ENCODE data around the gene TWIST2.

DNA sequence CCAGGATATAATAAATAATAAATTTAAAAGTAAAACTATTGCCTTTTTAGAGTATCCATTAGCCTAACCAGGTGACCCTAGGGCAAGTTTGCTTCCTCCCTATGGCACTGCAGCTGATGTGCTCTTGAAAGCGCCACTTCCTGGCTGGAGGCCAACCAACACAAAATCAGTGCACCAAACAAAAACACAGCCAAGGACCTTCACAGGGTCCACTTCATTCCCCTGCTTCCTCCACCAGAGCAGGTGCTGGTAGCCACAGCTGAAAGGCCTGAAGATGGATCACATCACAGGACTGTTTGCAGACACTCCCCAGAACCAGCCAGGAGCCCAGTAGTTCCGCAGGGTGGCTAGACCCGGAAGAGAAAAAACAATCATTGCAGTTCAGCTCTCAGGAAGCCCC lies 108.8 kb downstream of the TWIST2 start:
- TF ChIP-seq, protein P1, sequence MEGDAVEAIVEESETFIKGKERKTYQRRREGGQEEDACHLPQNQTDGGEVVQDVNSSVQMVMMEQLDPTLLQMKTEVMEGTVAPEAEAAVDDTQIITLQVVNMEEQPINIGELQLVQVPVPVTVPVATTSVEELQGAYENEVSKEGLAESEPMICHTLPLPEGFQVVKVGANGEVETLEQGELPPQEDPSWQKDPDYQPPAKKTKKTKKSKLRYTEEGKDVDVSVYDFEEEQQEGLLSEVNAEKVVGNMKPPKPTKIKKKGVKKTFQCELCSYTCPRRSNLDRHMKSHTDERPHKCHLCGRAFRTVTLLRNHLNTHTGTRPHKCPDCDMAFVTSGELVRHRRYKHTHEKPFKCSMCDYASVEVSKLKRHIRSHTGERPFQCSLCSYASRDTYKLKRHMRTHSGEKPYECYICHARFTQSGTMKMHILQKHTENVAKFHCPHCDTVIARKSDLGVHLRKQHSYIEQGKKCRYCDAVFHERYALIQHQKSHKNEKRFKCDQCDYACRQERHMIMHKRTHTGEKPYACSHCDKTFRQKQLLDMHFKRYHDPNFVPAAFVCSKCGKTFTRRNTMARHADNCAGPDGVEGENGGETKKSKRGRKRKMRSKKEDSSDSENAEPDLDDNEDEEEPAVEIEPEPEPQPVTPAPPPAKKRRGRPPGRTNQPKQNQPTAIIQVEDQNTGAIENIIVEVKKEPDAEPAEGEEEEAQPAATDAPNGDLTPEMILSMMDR (IDR thresholded peaks at IDR 0.05; ENCODE audit: low read length): no peak
- TF ChIP-seq EZH2 (IDR thresholded peaks at IDR 0.05; ENCODE audit: borderline replicate concordance, low read length): no peak

Measured in OCI-LY1 (cell line).